Gastroesophageal sphincter (tissue), 4 donors: Measurements from ENCODE around the gene CRCP. TPM values are rescaled to one million over a fixed set of nuclear protein-coding genes. Genes with fewer than 3 reads are reported as not detected.

Experiments
- ATAC-seq: fragments of 150-250 bp; one replicate; pipeline ENCODE4 v1.9.1; 2016; ENCODE audit warnings: mild to moderate bottlenecking, moderate library complexity
- H3K27ac ChIP-seq, 4 donors: fragments of 200-600 bp; sonication (generic) in 3 of 4; 1 replicate in 3 of 4; 2 replicates in 1 of 4; pipeline ENCODE4 v1.5.1; 2016 to 2019
- H3K27me3 ChIP-seq: fragments of 200-600 bp; sonication (generic); one replicate; pipeline ENCODE4 v1.5.1; 2019
- H3K36me3 ChIP-seq, 2 donors: fragments of 200-600 bp; sonication (generic); one replicate each; pipeline ENCODE4 v1.5.1; 2019; ENCODE audit warnings: control low read depth in 1 of 2
- H3K4me1 ChIP-seq, 3 donors: fragments of 200-600 bp; sonication (generic); 1 replicate in 2 of 3; 2 replicates in 1 of 3; pipeline ENCODE4 v1.5.1; 2016 to 2019; ENCODE audit warnings: control low read depth in 2 of 3
- H3K4me3 ChIP-seq, 2 donors: fragments of 200-600 bp; sonication (generic); one replicate each; pipeline ENCODE4 v1.5.1; 2019; ENCODE audit warnings: mild to moderate bottlenecking in 1 of 2, moderate library complexity in 1 of 2
- H3K9me3 ChIP-seq, 3 donors: fragments of 200-600 bp; sonication (generic); one replicate each; pipeline ENCODE4 v1.5.1; 2017 to 2019; ENCODE audit warnings: control low read depth in 2 of 3
- CTCF ChIP-seq, 4 experiments: fragments of 200-600 bp in 2 of 4; fragments of 450-650 bp in 2 of 4; sonication (generic) in 1 of 4; IDR thresholded peaks; one replicate each; pipeline ENCODE4 v1.5.1; 2017 to 2019; ENCODE audit warnings: antibody characterized with exemption in 4 of 4, mild to moderate bottlenecking in 2 of 4, moderate library complexity in 2 of 4
- EP300 ChIP-seq: sonication (generic); formaldehyde crosslinking; IDR thresholded peaks from one replicate; pipeline ENCODE4 v1.6.1; 2017; ENCODE audit warnings: antibody characterized with exemption, mild to moderate bottlenecking
- POLR2A ChIP-seq, 2 donors: fragments of 450-650 bp; IDR thresholded peaks; one replicate each; pipeline ENCODE4 v1.6.1; 2017; ENCODE audit warnings: antibody characterized with exemption in 2 of 2, mild to moderate bottlenecking in 2 of 2, moderate library complexity in 1 of 2
- POLR2AphosphoS5 ChIP-seq: sonication (generic); formaldehyde crosslinking; IDR thresholded peaks from one replicate; pipeline ENCODE4 v1.6.1; 2017; ENCODE audit warnings: antibody characterized with exemption
- WGBS, 2 donors: methylation state at CpG; one replicate each; pipeline ENCODE4 v1.1.5; 2018; ENCODE audit warnings: low coverage in 1 of 2; 5-methylcytosine and 5-hydroxymethylcytosine counted together
- total RNA-seq, 4 donors: library from RNA; depleted of rRNA; stranded (reverse); fragments of >200 nt; gene quantifications; one replicate each; pipeline ENCODE4 v1.1.0, GENCODE V29; 2016

Gene CRCP
- total RNA-seq, 4 donors from 2014 or later, result 42.8 to 75.8 (median 59.0) TPM

DNA sequence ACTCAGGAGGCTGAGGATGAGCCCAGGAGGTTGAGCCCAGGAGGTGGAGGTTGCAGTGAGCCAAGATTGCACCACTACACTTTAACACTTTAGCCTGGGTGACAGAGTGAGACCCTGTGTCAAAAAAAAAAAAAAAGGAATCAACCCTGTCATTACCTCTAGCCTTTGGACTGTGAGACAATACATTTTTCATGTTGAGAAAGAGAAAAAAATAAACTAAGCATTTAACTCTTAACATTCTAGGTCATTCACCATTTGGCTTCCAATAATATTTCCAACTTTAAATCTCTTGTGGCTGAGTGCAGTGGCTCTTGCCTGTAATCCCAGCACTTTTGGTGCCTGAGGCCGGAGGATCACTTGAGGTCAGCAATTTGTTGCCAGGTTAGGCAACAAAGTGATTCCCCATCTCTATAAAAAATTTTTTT lies 48.6 kb downstream of the CRCP start:
- no peak for TF ChIP-seq POLR2A (IDR thresholded peaks at IDR 0.05)
- no peak for TF ChIP-seq CTCF (IDR thresholded peaks at IDR 0.05)
- TF ChIP-seq EP300, result no peak
- TF ChIP-seq POLR2AphosphoS5, result no peak
- Histone ChIP-seq H3K27me3 (no peaks in the 10 kb centered on the region), H3K36me3 (peaks cover 0 to 10% of the 10 kb centered on the region in 2 donors), H3K4me1 (no peaks in the 10 kb centered on the region), H3K9me3 (peaks cover 0 to 11% (median 0%) of the 10 kb centered on the region in 3 donors), H3K27ac (no peak overlapping the region), H3K4me3 (no peak overlapping the region)
- ATAC-seq, result no peak
- 88 to 100% methylated on average over 1 of the region's 1 CpG for WGBS, 2 donors

GRCh38 chr7:66164356-66164755 lies 49.7 kb downstream of the CRCP start:
- H3K4me1 ChIP-seq, result no peaks in the 10 kb centered on the region
- H3K9me3 ChIP-seq, result peaks cover 0 to 8% (median 0%) of the 10 kb centered on the region in 3 donors
- ATAC-seq, result no peak
- no peaks in the 10 kb centered on the region for H3K27me3 ChIP-seq
- no peak for TF ChIP-seq POLR2A (IDR thresholded peaks at IDR 0.05)
- no peak for TF ChIP-seq EP300
- TF ChIP-seq CTCF (IDR thresholded peaks at IDR 0.05), result no peak
- TF ChIP-seq POLR2AphosphoS5, result no peak
- H3K27ac ChIP-seq, result no peak overlapping the region
- 80 to 83% methylated on average over 3 to 7 of the region's 7 CpGs for whole genome bisulfite sequencing, 2 donors
- no peaks in the 10 kb centered on the region for H3K36me3 ChIP-seq
- H3K4me3 ChIP-seq, result no peak overlapping the region

GRCh38 chr7:66167773-66168387 lies 53.2 kb downstream of the CRCP start:
- no peak for TF ChIP-seq EP300
- no peak for TF ChIP-seq CTCF (IDR thresholded peaks at IDR 0.05)
- no peak for TF ChIP-seq POLR2AphosphoS5
- no peak for TF ChIP-seq POLR2A (IDR thresholded peaks at IDR 0.05)
- no peaks in the 10 kb centered on the region for H3K36me3 ChIP-seq
- no peak overlapping the region for H3K4me3 ChIP-seq
- no peak overlapping the region for H3K27ac ChIP-seq
- no peaks in the 10 kb centered on the region for H3K27me3 ChIP-seq
- ATAC-seq, result no peak
- H3K9me3 ChIP-seq, result no peaks in the 10 kb centered on the region
- peaks cover 0 to 5% (median 0%) of the 10 kb centered on the region in 3 donors for H3K4me1 ChIP-seq
- WGBS, 2 donors, result 37 to 60% methylated on average over 6 to 7 of the region's 7 CpGs

- Histone ChIP-seq H3K4me3 (no peak overlapping the region), H3K27ac (no peak overlapping the region), H3K36me3 (no peaks in the 10 kb centered on the region), H3K27me3 (no peaks in the 10 kb centered on the region), H3K9me3 (no peaks in the 10 kb centered on the region), H3K4me1 (peaks cover 0 to 5% (median 0%) of the 10 kb centered on the region in 3 donors)
- TF ChIP-seq EP300, result no peak
- TF ChIP-seq CTCF (IDR thresholded peaks at IDR 0.05), result no peak
- no peak for TF ChIP-seq POLR2A (IDR thresholded peaks at IDR 0.05)
- no peak for TF ChIP-seq POLR2AphosphoS5
- ATAC-seq, result no peak
- WGBS, 2 donors, result no CpG with 5 or more reads among the region's 2 CpGs
Measured at GRCh38 chr7:66169616-66170015, 55.0 kb downstream of the CRCP start.
